Measurements from ENCODE around the gene PLXNA4. TPM values are rescaled to one million over a fixed set of nuclear protein-coding genes. Genes with fewer than 3 reads are reported as not detected.

PLXNA4 gene
- total RNA-seq, 1 donor from 2014 or later, result 16.2 TPM

- TF ChIP-seq CTCF (IDR thresholded peaks at IDR 0.05; ENCODE audit: partially characterized antibody, unreplicated experiment), result no peak
- no peak for DNase-seq
- Mint-ChIP-seq H3K4me3 (ENCODE audit: unreplicated experiment) (no peak overlapping the region), H3K27me3 (ENCODE audit: unreplicated experiment) (peaks cover 6% of the 10 kb centered on the region), H3K9me3 (ENCODE audit: unreplicated experiment) (peaks cover 3% of the 10 kb centered on the region), H3K4me1 (ENCODE audit: low read depth, unreplicated experiment) (peaks cover 16% of the 10 kb centered on the region), H3K27ac (ENCODE audit: unreplicated experiment) (no peak overlapping the region), H3K36me3 (ENCODE audit: unreplicated experiment) (peaks cover 10% of the 10 kb centered on the region)
Measured at GRCh38 chr7:132246591-132246990, 329.7 kb downstream of the PLXNA4 start.

- Mint-ChIP-seq H3K27ac (ENCODE audit: unreplicated experiment) (no peak overlapping the region), H3K4me3 (ENCODE audit: unreplicated experiment) (no peak overlapping the region), H3K36me3 (ENCODE audit: unreplicated experiment) (peaks cover 10% of the 10 kb centered on the region), H3K9me3 (ENCODE audit: unreplicated experiment) (peaks cover 3% of the 10 kb centered on the region), H3K27me3 (ENCODE audit: unreplicated experiment) (peaks cover 6% of the 10 kb centered on the region), H3K4me1 (ENCODE audit: low read depth, unreplicated experiment) (peaks cover 16% of the 10 kb centered on the region)
- no peak for TF ChIP-seq CTCF (IDR thresholded peaks at IDR 0.05; ENCODE audit: partially characterized antibody, unreplicated experiment)
- no peak for DNase-seq
Measured at GRCh38 chr7:132245539-132245938, 330.7 kb downstream of the PLXNA4 start.

GRCh38 chr7:132244903-132245480, 331.3 kb downstream of the PLXNA4 start:
- H3K4me1 Mint-ChIP-seq (ENCODE audit: low read depth, unreplicated experiment), result peaks cover 12% of the 10 kb centered on the region
- H3K9me3 Mint-ChIP-seq (ENCODE audit: unreplicated experiment), result peaks cover 3% of the 10 kb centered on the region
- no peak for TF ChIP-seq CTCF (IDR thresholded peaks at IDR 0.05; ENCODE audit: partially characterized antibody, unreplicated experiment)

DNA sequence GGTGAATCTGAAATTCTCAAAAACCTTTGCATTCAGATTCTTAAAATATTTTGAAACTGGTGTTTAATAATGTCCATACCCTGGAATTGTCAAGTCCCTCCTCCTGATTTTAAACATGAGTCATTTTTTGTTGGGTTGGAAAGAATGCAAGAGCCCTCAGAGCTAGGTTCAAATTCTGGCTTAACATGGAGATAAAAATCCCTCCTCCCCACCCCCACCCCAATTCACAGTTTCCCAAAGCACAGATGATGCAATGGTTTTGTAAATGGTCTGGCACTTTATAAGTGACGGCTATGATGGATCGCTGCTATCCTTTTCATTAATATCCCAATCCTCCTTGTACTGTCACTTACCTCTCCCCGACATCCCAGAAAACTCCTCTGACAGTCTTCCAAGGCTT, 332.8 kb downstream of the PLXNA4 start:
- Mint-ChIP-seq H3K27ac (ENCODE audit: unreplicated experiment) (no peak overlapping the region), H3K27me3 (ENCODE audit: unreplicated experiment) (peaks cover 7% of the 10 kb centered on the region), H3K36me3 (ENCODE audit: unreplicated experiment) (peaks cover 10% of the 10 kb centered on the region), H3K4me3 (ENCODE audit: unreplicated experiment) (no peak overlapping the region), H3K9me3 (ENCODE audit: unreplicated experiment) (peaks cover 3% of the 10 kb centered on the region), H3K4me1 (ENCODE audit: low read depth, unreplicated experiment) (peaks cover 1% of the 10 kb centered on the region)
- DNase-seq, result no peak
- TF ChIP-seq CTCF (IDR thresholded peaks at IDR 0.05; ENCODE audit: partially characterized antibody, unreplicated experiment), result no peak

More at GRCh38 chr7:132244903-132245480, 331.3 kb downstream of the PLXNA4 start:
- Mint-ChIP-seq H3K27me3 (ENCODE audit: unreplicated experiment) (peaks cover 6% of the 10 kb centered on the region), H3K27ac (ENCODE audit: unreplicated experiment) (no peak overlapping the region), H3K4me3 (ENCODE audit: unreplicated experiment) (no peak overlapping the region), H3K36me3 (ENCODE audit: unreplicated experiment) (peaks cover 10% of the 10 kb centered on the region)
- no peak for DNase-seq

DNA sequence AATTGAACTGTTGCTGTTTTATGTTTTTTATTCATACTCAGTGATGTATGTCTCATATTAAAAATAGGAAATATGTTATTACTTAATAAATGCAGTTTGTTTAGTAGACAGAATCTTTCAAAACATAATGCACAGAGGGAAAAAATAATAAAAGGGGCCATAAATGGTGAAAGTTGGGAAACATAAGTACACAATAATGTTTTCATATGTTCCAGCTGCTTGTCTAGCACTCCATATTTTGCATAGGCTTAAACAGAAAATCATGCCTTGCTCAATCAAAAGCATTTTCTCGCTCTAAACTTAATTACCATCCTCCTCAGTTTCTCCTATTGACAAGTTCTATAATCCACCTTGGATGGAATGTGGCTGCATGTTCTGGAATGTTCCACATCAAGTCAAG, 333.2 kb downstream of the PLXNA4 start:
- Mint-ChIP-seq H3K4me3 (ENCODE audit: unreplicated experiment) (no peak overlapping the region), H3K27me3 (ENCODE audit: unreplicated experiment) (peaks cover 8% of the 10 kb centered on the region), H3K4me1 (ENCODE audit: low read depth, unreplicated experiment) (no peaks in the 10 kb centered on the region), H3K9me3 (ENCODE audit: unreplicated experiment) (peaks cover 3% of the 10 kb centered on the region), H3K36me3 (ENCODE audit: unreplicated experiment) (peaks cover 10% of the 10 kb centered on the region), H3K27ac (ENCODE audit: unreplicated experiment) (no peak overlapping the region)
- no peak for TF ChIP-seq CTCF (IDR thresholded peaks at IDR 0.05; ENCODE audit: partially characterized antibody, unreplicated experiment)
- DNase-seq, result no peak
